Body of pancreas (tissue), 4 donors: Measurements from ENCODE around the gene TMEM59. TPM values are rescaled to one million over a fixed set of nuclear protein-coding genes. Genes with fewer than 3 reads are reported as not detected.

Source experiments
- ATAC-seq: fragments of 150-250 bp; one replicate; pipeline ENCODE4 v1.9.1; 2016
- DNase-seq, 4 donors: peaks; one replicate each; pipeline ENCODE4 v3.0.0-alpha.2; 2019
- H3K27ac ChIP-seq, 4 donors: fragments of 200-600 bp; sonication (generic); 1 replicate in 3 of 4; 2 replicates in 1 of 4; pipeline versions ENCODE4 v1.5.1 to v1.6.1; 2016 to 2019; ENCODE audit warnings: mild to moderate bottlenecking in 1 of 4, mixed read lengths in 1 of 4, moderate library complexity in 1 of 4
- H3K27me3 ChIP-seq, 2 donors: fragments of 200-600 bp; sonication (generic); one replicate each; pipeline ENCODE4 v1.6.0; 2016; ENCODE audit warnings: mild to moderate bottlenecking in 1 of 2
- H3K36me3 ChIP-seq, 2 donors: fragments of 200-600 bp; sonication (generic); replicated peaks in 1 of 2; 2 replicates each; pipeline ENCODE4 v1.5.1; 2016; ENCODE audit warnings: low read depth in 2 of 2; ENCODE audit not compliant: insufficient read depth in 1 of 2
- H3K4me1 ChIP-seq: fragments of 200-600 bp; sonication (generic); one replicate; pipeline ENCODE4 v1.6.0; 2016
- H3K4me3 ChIP-seq, 2 donors: fragments of 200-600 bp; sonication (generic); 1 replicate in 1 of 2; 2 replicates in 1 of 2; pipeline ENCODE4 v1.5.1; 2016 to 2019
- H3K9me3 ChIP-seq, 3 donors: fragments of 200-600 bp; sonication (generic); 1 replicate in 2 of 3; 2 replicates in 1 of 3; pipeline ENCODE4 v1.5.1; 2016
- CTCF ChIP-seq, 7 experiments: fragments of 450-650 bp in 4 of 7; fragments of 200-600 bp in 3 of 7; sonication (generic) in 3 of 7; IDR thresholded peaks; one replicate each; pipeline ENCODE4 v1.5.1; 2016 to 2019; ENCODE audit warnings: antibody characterized with exemption in 7 of 7
- POLR2A ChIP-seq, 3 donors: fragments of 450-650 bp; IDR thresholded peaks; one replicate each; pipeline ENCODE4 v1.6.1; 2016; ENCODE audit warnings: antibody characterized with exemption in 3 of 3, mild to moderate bottlenecking in 2 of 3
- WGBS, 2 donors: methylation state at CpG; one replicate each; pipeline ENCODE4 v1.1.5; 2017; 5-methylcytosine and 5-hydroxymethylcytosine counted together
- intact Hi-C: fragments of 100-400 bp; cut with DNase I; formaldehyde crosslinking; loops from one replicate; pipeline ENCODE4 v1.15.1; 2023
- microRNA-seq, 2 donors: library from miRNA; unstranded; fragments of <30 nt; microRNA quantifications; one replicate each; pipeline ENCODE4, GENCODE V29; 2016; ENCODE audit warnings: borderline number of aligned reads in 2 of 2, borderline replicate concordance in 2 of 2
- small RNA-seq: library from RNA; depleted of rRNA; stranded (forward); fragments of <200 nt; gene quantifications from one replicate; pipeline ENCODE3, GENCODE V24; 2016
- total RNA-seq, 2 donors: library from RNA; depleted of rRNA; stranded (reverse); fragments of >200 nt; gene quantifications; one replicate each; pipeline ENCODE4 v1.1.0, GENCODE V29; 2016

TMEM59 gene
- total RNA-seq, 2 donors from 2014 or later = 89.5 to 131 TPM

- DNase-seq (peak; percentile 25 to 53 (median 44)), ATAC-seq (peak; percentile 80)
- Histone ChIP-seq H3K36me3 (no peaks in the 10 kb centered on the region), H3K9me3 (no peaks in the 10 kb centered on the region), H3K27me3 (no peaks in the 10 kb centered on the region), H3K4me3 (peak overlapping the region in 1 of 2 donors; percentile 8), H3K4me1 (peaks cover 16% of the 10 kb centered on the region), H3K27ac (peak overlapping the region in 3 of 4 donors; percentile 63 to 83 (median 69))
- intact Hi-C loops = no loop called here
- TF ChIP-seq CTCF (IDR thresholded peaks at IDR 0.05) (no peak), POLR2A (IDR thresholded peaks at IDR 0.05) (peak in 2 of 3 donors; percentile 41 to 47)
- WGBS, 2 donors = 37 to 43% methylated on average over 20 of the region's 20 CpGs
Observed at GRCh38 chr1:53982034-53982762, 70.8 kb downstream of the TMEM59 start.

GRCh38 chr1:53981220-53981619, 71.8 kb downstream of the TMEM59 start:
- DNase-seq (no peak), ATAC-seq (no peak)
- H3K4me1 ChIP-seq = peaks cover 16% of the 10 kb centered on the region
- 96% methylated on average over 6 of the region's 6 CpGs for WGBS, 2 donors
- no peak for TF ChIP-seq CTCF (IDR thresholded peaks at IDR 0.05)
- no peak for TF ChIP-seq POLR2A (IDR thresholded peaks at IDR 0.05)
- H3K36me3 ChIP-seq = no peaks in the 10 kb centered on the region
- no peak overlapping the region for H3K27ac ChIP-seq
- H3K9me3 ChIP-seq = no peaks in the 10 kb centered on the region
- intact Hi-C loops = no loop called here
- H3K4me3 ChIP-seq = no peak overlapping the region
- H3K27me3 ChIP-seq = no peaks in the 10 kb centered on the region

GRCh38 chr1:53979712-53980450, 73.1 kb downstream of the TMEM59 start:
- intact Hi-C loops = loop anchor here (10.0 kb wide), 1 partner anchor 55 kb away; no protein-coding TSS in a partner anchor
- Histone ChIP-seq H3K36me3 (no peaks in the 10 kb centered on the region), H3K4me1 (peaks cover 16% of the 10 kb centered on the region), H3K9me3 (no peaks in the 10 kb centered on the region), H3K27me3 (no peaks in the 10 kb centered on the region), H3K27ac (no peak overlapping the region), H3K4me3 (no peak overlapping the region)
- TF ChIP-seq POLR2A (IDR thresholded peaks at IDR 0.05) (no peak), CTCF (IDR thresholded peaks at IDR 0.05) (no peak)
- ATAC-seq (no peak), DNase-seq (no peak)
- 80 to 83% methylated on average over 13 of the region's 13 CpGs for whole genome bisulfite sequencing, 2 donors

Small RNA genes lying within 50 kb of the gene (microRNA-seq; reads per million reads assigned to microRNA genes)
- 1.3 to 1.4 reads per million in 2 donors for gene MIR4781

Small RNA genes lying within 50 kb of the gene (small RNA-seq; reads per million reads assigned to genes)
- gene AL353898.1 = not detected
- gene AL353898.2 = not detected

Other genes with a start within 250 kb of the TMEM59 start
- gene NDC1, start 214.9 kb downstream of the TMEM59 start, total RNA-seq = 1 to 10 TPM; 2.3 to 7.3 TPM
- 10 to 100 TPM; 16.1 to 21.1 TPM for gene YIPF1, start 163.4 kb downstream of the TMEM59 start, total RNA-seq
- gene DIO1, start 159.0 kb downstream of the TMEM59 start, total RNA-seq = not detected
- 10 to 100 TPM in 1 of 2 donors, 1 to 10 TPM in 1; 6.6 to 17.6 TPM for gene IFT25, start 107.5 kb downstream of the TMEM59 start, total RNA-seq
- 10 to 100 TPM in 1 of 2 donors, 1 to 10 TPM in 1; 2.3 to 17.1 TPM for gene LRRC42, start 106.9 kb downstream of the TMEM59 start, total RNA-seq
- gene LDLRAD1, start 35.0 kb downstream of the TMEM59 start, total RNA-seq = not detected
- 1 to 10 TPM; 1.3 to 2.9 TPM for gene TCEANC2, start 404 bp upstream of the TMEM59 start, total RNA-seq
- not detected for gene CDCP2, start 99.8 kb upstream of the TMEM59 start, total RNA-seq
- gene CYB5RL, start 146.8 kb upstream of the TMEM59 start, total RNA-seq = 10 to 100 TPM in 1 of 2 donors, 1 to 10 TPM in 1; 6.5 to 13.2 TPM
- 10 to 100 TPM; 34.9 to 41.8 TPM for gene MRPL37, start 147.0 kb upstream of the TMEM59 start, total RNA-seq